Ramos (cell line): Measurements from ENCODE around the gene KCNIP4.

ENCODE experiments used
- in situ Hi-C: fragments of 300-500 bp; cut with MboI; formaldehyde crosslinking; loops from one replicate; pipeline ENCODE4 v1.14.3; 2022; ENCODE audit warnings: low sequenced_read_pairs; ENCODE audit not compliant: unreplicated experiment

The KCNIP4 gene

DNA sequence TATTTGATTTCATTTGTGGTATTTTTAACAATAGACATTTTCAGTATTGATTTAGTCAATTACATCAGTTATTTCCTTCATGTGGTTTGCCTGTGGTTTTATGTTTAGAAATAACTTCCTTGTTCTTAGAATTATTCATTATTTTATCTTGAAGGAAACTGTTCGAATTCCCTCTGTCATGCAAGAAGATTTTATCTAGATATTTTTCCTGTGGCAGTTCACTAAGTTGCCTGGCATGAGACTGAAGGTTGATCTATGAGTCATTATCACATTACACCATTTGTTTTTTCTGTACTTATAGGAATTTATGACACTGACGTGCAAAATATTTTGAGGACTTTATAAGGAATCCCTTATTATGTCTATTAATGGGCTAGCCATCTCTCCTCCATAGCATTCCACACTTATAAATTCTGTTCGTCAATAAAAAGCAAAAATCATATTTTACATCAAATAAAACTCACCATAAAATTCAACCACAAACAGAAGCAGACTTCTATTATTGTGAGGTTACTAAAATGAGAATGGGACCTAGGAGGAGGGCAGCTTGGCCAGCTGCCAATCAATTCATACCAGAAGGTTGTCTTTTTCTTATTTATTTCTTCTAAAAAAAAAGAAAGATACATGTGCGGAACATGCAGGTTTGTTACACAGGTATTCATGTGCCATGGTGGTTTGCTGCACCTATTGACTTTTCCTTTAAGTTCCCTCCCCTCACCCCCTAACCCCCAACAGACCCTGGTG is 179.0 kb downstream of the KCNIP4 start:
- in situ Hi-C loops: loop anchor here (25.0 kb wide), 2 partner anchors 257 to 982 kb away; no protein-coding TSS in a partner anchor

DNA sequence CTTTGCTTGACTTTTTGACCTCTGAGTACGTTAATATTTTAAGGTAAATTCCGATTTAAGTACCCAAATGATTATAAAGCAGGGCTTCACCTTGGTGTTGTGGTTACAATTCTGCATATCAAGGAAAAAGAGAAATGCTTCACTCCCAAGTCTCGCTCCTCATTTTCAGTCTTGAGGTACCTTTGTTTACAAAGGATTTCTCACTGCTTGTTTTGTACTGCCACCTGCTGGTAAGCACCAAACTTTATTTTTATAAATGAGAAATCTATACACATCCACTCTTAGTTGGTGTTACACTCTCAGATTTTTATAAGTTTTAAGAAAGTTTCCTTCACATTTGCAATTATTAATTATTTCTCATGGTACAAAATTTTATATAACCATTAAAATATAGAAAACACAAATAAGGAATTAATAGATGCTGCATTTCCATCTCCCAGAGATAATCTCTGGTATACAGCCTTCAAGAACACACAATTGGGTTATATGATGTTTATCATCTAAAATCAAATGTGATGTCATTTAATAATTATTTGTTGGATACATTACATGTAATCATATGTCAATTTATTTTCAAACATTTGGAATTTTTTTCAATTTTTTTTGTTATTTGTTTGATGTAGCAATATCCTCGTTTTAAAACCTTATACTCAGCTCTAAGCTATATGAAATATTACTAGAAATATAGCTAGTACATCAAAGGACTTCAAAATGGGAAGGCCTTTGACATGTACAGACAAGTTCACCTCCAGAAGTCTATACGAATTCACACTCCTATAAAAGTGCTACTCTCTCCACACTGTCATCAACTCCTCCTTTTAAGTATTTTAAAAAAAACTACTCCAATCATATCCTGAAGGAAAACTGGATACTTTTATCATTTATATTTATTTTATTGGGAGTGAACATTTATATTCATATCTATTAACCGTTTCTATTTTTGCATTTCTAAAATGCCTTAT is 179.9 kb downstream of the KCNIP4 start:
- in situ Hi-C loops: loop anchor here (25.0 kb wide), 2 partner anchors 256 to 981 kb away; no protein-coding TSS in a partner anchor

DNA sequence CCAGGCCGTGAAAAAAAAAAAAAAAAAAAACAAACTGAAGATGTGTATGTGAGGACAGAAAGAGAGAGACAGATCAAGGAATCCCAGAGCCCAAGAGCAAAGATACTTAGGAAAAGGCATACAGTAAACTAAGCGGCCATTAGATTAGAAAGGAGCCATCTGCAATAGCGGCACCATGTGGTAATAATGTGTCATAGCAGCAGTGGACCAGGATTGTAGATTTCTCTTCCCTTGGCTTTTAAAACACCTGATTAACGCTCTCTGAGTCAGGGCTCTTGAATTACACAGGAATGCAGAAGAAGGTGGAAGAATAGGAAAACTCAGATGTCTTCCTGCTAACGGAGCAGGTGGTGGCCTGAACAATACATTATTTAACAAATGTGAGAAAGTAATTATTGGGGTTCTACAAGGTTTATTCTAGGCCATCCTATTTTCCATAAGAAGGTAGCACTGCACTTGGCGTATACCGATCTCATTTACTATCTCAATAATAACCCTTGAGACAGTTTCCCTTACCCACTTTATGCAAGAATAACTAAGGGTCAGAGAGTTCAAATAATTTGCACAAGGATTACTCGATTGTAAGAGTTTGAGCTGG is 182.7 kb downstream of the KCNIP4 start:
- in situ Hi-C loops: loop anchor here (25.0 kb wide), 2 partner anchors 254 to 979 kb away; no protein-coding TSS in a partner anchor

DNA sequence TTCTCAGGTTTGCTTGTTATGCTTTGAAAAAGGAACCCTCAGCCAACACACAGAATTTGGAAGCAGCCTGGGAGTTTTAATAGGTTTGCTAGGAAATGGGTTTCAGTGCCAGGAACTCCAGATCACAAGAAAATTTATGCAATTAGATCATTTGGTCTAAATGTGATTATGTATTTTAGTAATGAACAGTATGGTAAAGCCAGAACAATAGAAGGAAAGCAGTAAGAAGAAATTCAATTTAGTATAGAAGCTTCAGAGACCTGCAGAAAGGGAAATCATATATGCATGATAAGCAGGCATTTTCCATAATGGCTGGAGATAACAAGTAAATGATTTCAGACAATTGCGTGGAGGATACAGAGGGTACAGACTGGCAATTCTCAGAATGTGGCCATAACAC is 184.7 kb downstream of the KCNIP4 start:
- in situ Hi-C loops: loop anchor here (25.0 kb wide), 2 partner anchors 252 to 977 kb away; no protein-coding TSS in a partner anchor

DNA sequence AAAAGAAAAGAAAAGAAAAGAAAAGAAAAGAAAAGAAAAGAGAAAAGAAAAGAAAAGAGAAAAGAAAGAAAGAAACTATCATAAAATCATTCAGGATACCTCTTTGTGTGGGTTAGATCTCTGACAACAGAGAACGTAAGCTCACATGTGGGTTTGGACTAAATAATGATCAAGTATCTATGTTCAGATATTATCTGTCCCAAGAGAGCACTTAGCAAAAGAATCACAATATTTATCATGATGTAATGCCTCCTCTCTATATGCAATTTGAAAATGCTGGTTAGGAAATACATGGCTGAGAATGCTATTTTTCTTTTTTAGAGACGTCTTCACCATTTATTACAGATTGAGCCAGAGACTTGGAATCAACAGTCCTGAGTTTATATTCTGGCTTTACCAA is 191.3 kb downstream of the KCNIP4 start:
- in situ Hi-C loops: loop anchor here (25.0 kb wide), 2 partner anchors 245 to 970 kb away; no protein-coding TSS in a partner anchor

DNA sequence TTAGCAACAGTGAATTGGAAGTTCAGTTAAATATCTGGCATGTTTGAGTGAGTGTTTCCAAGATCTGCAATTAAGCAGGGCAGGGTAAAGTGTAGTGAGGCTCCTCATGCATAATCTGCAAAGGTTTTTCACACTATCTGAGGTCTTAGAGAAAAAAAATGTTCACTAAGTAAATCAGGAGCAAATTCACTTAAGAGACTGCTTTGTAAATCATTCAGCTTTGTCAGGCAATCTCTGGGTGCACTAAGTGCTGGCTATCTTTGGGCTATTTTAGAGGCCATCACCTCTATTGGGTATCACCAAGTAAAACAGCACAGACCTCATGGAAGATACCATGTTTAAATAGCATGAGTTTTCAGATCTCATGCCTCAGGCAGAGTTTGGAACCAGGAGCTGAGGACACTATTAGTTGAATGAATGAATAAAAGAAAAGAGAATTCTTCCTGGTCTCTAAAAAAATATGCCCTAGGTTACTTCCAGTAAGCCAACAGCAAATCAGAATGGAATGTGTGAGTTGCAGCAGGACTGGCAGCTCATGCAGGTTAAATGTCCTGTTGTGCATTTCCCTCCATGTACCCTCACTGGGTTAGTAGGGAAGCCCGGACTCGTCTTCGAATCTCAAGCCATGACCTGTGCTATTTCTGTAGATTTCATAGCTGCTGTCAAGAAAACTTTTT is 195.3 kb downstream of the KCNIP4 start:
- in situ Hi-C loops: loop anchor here (25.0 kb wide), 2 partner anchors 241 to 966 kb away; no protein-coding TSS in a partner anchor

DNA sequence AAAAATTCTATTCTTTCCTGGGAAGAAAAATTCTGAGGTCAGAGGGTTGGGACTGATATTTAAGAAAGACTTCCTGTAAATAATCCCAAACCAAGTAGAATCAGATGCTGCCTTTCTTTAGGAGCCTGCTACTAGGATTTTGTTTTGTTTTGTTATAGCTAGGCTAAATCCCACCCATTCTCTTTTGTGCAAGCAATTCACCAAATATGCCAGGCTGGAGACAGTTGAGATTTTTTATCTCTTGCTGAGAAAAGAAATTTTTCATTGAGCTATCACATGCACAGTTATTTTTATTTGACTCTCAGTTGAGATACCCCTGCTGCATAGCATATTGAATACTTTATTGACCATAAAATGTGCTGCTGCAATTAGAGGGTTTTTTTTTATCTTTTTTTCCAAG is 196.0 kb downstream of the KCNIP4 start:
- in situ Hi-C loops: loop anchor here (25.0 kb wide), 2 partner anchors 240 to 965 kb away; no protein-coding TSS in a partner anchor

DNA sequence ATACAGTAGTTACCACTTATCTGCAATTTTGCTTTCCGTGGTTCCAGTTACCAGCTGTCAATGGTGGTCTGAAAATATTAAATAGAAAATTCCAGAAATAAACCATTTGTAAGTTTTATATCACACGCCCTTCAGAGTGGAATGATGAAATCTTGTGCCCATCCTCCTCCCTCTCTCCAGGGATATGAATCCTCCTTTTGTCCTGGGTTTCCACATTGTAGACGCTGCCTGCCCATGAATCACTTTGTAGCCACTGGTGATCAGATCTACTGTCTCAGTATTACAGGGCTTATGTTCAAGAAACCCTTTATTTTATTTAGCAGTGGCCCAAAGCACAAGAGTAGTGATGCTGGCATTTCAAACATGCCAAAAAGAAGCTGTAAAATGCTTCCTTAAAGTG is 198.6 kb downstream of the KCNIP4 start:
- in situ Hi-C loops: loop anchor here (25.0 kb wide), 2 partner anchors 238 to 963 kb away; no protein-coding TSS in a partner anchor

DNA sequence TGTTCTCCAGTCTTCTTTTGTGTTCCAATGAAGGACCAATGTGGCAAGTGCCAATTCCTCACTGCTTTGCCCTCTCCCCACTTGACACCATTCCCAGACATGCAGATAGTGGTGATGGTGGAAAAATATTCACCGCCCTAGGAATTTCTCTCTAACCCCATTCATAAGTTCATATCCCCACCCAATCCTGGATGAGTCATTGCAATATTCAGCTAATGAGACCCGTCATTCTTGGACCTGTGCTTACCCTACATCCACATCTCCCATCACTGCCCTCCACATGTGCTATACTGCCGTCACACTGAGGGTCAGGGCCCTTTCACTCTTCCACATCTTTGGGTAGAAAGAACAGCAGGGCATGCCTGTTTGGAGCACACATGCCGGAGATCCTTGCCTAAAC is 199.2 kb downstream of the KCNIP4 start:
- in situ Hi-C loops: no loop called here

DNA sequence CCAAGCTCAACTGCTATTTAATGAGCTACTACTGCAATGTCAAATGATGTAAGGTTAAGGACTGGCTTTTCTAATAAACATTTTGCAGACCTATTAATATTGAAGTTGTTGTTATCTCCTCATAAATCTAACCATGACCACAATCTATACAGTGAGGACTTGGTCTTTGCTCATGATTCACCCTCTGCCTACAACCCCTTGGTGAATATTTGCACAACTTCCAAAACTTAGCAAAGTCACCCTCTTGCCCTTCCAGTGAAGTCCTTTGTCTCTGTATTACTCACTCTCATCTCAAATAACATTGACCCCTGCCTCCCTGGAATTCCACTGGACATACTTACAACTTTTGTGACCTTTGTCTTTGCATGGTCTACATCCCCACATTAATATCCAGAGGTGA is 204.5 kb downstream of the KCNIP4 start:
- in situ Hi-C loops: no loop called here

DNA sequence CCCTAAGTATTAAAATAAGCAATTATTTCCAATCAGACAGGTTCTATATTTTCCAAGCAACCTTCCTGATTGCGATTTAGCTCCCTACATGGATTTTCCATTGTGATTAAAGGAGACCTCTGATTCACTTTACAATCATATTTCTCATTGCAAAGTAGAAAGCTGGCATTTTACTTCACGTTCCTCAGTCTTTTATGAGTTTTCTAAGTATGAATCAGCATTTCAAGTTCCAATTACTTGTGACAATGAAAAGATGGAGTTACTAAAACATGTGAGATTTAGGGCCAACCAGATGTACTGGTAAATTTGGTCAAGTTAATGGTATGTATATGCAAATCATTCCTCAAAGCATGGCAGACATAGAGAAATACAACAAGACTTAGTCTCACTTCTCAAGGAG is 206.2 kb downstream of the KCNIP4 start:
- in situ Hi-C loops: no loop called here

DNA sequence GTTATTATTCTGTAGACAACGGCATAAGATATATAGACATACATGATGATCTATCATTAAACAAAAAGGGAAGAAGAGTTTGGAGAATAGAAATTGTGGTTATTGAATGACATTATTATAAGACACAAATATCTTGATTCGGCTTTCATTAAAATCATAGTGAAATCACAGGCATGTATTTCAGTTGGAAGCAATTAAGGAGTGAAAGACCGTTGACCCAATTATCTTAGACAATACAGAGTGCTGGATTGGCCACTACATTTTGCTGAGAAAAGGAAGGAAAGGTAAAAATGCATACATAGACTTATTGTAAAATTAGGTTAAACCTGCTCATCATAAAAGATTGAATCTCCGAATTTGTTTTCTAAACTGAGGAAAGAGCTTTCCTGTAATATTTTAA is 209.8 kb downstream of the KCNIP4 start:
- in situ Hi-C loops: no loop called here

DNA sequence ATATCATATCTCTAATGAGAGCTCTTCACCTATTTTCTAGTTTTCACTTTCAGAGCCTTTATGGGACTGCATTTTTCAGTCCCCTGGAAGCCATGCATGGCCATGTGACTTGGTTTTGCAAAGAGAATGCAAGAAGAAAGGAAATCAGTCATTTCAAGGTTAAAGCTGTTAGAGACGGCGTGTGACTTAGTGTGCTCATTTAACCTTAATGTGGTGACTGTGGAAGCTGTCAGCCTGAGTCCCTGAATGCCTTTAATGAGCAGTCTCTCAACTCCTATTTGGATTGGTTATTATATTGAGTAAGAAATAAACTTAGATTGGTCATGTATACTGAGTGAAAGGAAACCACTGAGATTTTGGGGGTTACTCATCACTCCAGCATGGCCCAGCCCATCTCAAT is 212.7 kb downstream of the KCNIP4 start:
- in situ Hi-C loops: no loop called here

DNA sequence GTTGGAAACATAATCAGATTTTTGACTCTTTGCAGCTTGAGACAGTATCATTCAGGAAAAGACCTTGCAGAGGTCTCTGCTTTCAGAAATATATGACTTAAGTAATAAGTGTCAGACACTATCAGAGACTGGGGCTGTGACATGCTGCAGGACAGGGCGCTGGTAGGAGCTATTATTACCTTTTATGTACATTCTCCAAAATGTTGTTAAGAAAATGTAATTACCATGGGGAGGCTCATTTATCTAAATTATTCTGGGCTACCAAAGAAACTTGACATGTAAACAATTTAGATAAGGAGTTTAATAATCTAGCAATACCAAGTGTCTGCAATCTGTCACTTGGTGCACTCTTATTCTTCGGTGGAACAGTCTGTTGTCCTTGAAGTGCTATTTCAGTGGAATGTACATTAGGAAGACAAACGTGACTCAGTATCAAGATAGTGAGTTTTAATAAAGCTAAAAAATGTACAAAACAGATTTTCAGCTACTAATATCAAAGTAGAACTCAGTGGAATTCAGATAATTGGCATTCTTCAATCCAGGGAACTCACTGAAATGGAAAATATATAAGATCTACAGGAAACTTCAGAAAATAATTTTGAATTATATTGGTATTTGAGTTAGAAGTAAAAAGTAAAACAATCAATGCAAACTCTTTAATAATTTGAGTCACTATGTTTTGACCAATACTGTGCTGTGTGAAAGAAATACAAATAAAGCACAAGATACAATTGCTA is 214.5 kb downstream of the KCNIP4 start:
- in situ Hi-C loops: no loop called here

DNA sequence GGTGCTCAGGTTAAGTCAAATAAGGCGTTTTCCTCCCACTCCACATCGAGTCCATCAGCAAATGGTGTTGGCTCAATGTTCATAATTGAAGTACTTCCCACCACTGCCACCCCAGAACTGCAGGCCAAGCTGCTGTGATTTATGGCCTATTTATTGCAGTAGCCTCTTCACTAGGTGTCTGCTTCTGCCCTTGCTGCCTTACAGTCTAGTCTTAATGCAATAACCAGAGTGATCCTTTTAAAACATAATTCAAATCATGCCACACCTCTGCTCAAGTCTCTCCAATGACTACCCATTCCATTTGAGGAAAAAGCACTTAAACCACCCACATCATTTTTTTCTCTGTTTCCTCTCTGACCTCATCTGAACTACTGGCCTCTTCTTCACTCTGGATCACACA is 220.3 kb downstream of the KCNIP4 start:
- in situ Hi-C loops: no loop called here

DNA sequence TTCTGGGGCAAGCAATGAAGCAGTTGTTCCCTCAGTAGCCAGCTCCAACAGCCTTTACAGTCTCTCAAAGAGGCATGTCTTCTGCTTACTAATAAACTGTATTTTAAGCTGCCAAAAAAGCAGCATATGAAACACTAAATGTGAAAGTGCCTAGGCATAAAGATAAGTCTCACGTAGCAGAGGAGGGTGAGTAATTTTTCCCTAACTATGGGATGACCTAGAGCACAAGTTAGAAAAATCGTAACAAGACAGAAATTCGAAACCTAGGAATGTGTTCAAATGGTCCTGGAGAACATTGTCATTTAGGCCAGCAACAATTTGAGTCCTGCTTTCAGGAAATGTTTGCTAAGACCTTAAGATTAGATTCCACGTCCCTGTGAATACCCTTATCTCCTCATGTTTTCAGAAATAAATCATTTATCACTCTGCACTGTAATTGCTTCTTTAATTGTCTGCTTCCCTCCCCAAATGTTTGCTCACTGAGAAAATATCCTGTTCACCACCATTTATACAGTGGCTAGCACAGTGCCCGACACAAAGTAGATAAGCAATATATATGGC is 222.2 kb downstream of the KCNIP4 start:
- in situ Hi-C loops: no loop called here

DNA sequence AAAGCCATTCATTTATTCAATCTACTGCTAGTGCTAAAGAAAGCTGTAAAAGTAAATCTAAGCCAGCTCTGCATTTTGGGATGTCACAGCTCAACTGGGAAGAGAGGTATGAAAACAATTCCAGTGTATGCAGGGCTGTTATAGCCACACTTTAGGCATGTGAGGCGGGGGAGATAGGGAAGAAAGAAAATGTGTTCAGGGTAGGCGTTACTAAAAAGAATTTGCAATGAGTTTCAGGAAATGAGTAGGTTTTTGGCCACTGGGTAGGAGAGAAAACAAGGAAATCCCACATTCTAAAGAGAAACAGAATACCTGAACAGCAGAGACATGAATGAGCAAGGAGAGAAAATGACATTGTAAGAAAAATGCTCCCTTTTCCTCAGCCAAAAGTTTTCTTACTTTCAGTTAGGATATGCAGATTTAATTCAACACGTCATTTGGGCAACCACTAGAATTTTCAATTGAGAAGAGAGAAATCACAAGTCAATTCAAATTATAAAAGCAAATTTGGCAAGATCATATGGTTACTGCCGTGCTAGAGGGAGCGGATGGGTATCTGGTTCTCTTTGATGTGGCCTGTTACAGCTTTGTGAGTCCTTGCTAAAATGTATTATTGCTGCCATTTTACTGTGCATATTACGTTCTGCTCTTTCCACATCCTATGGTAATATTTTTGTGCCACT is 226.3 kb downstream of the KCNIP4 start:
- in situ Hi-C loops: no loop called here

DNA sequence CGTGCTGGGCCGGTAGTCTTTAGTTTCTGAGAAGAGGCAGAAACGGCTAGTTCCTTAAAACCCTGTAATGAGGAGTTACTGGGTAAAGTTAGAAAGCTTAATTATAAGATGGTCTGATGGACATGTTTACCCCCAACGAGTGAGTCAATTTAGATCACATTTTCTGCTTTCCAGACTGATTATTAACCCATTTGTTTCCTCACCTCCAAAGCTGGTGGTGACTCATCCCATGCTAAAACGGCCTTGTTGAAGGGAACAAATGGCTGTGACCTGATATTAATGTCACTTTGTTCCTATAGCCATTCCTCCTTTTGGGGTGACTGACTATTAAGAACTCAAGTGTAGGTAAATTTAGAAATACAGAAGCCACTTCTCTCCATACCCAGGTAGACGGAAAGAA is 232.0 kb downstream of the KCNIP4 start:
- in situ Hi-C loops: no loop called here
